Measurements from ENCODE around the gene PLD1. TPM values are rescaled to one million over a fixed set of nuclear protein-coding genes. Genes with fewer than 3 reads are reported as not detected.
A peak's percentile ranks its signal among the peaks of the same experiment; 100 is the strongest.

Gene PLD1
- total RNA-seq, 5 donors from 2014 or later (not counting 1 experiment from before 2014, with no cell fraction given): 1.8 to 3.9 (median 3.2) TPM

GRCh38 chr3:171715155-171715554 lies 95.1 kb downstream of the PLD1 start:
- Histone ChIP-seq H3K27me3 (replicated peaks in 1 of 2; ENCODE audit: control insufficient read depth in 2 of 2, extremely low read depth in 1 of 2, insufficient read depth in 2 of 2, low read length in 1 of 2) (no peaks in the 10 kb centered on the region), H3K4me3 (ENCODE audit: control insufficient read depth in 1 of 2, extremely low read depth in 1 of 2, low read length in 1 of 2) (no peak overlapping the region), H3K9me3 (no peaks in the 10 kb centered on the region), H3K4me1 (ENCODE audit: control insufficient read depth in 1 of 2, extremely low read depth in 1 of 2, insufficient read depth in 2 of 2, low read length in 2 of 2) (no peaks in the 10 kb centered on the region), H3K27ac (ENCODE audit: low read length) (no peak overlapping the region), H3K36me3 (ENCODE audit: control insufficient read depth in 2 of 2, extremely low read depth in 1 of 2, insufficient read depth in 1 of 2, low read length in 1 of 2) (no peaks in the 10 kb centered on the region)
- Mint-ChIP-seq H3K9me3 (peaks cover 5 to 16% (median 5%) of the 10 kb centered on the region in 3 donors), H3K27ac (no peak overlapping the region), H3K4me1 (no peaks in the 10 kb centered on the region), H3K4me3 (no peak overlapping the region), H3K27me3 (peaks cover 9 to 17% of the 10 kb centered on the region in 2 donors), H3K36me3 (peaks cover 4% of the 10 kb centered on the region)
- no peak for DNase-seq
- no peak for ATAC-seq (replicated peaks in 1 of 4)
- no CpG with 5 or more reads among the region's 2 CpGs for WGBS (ENCODE audit: insufficient coverage)
- ChIA-PET CTCF (no interaction called here), POLR2A (no interaction called here)

GRCh38 chr3:171712171-171712938 lies 97.9 kb downstream of the PLD1 start:
- H3K36me3 ChIP-seq (ENCODE audit: control insufficient read depth in 2 of 2, extremely low read depth in 1 of 2, insufficient read depth in 1 of 2, low read length in 1 of 2): no peaks in the 10 kb centered on the region
- Mint-ChIP-seq H3K27me3 (peaks cover 0 to 3% of the 10 kb centered on the region in 2 donors), H3K36me3 (peaks cover 4% of the 10 kb centered on the region), H3K27ac (no peak overlapping the region), H3K4me3 (no peak overlapping the region), H3K4me1 (no peaks in the 10 kb centered on the region), H3K9me3 (peaks cover 5 to 16% (median 5%) of the 10 kb centered on the region in 3 donors)
- no peaks in the 10 kb centered on the region for H3K9me3 ChIP-seq
- H3K27me3 ChIP-seq (replicated peaks in 1 of 2; ENCODE audit: control insufficient read depth in 2 of 2, extremely low read depth in 1 of 2, insufficient read depth in 2 of 2, low read length in 1 of 2): no peaks in the 10 kb centered on the region
- H3K4me1 ChIP-seq (ENCODE audit: control insufficient read depth in 1 of 2, extremely low read depth in 1 of 2, insufficient read depth in 2 of 2, low read length in 2 of 2): no peaks in the 10 kb centered on the region
- ATAC-seq (replicated peaks in 1 of 4) (no peak), DNase-seq (no peak)
- H3K27ac ChIP-seq (ENCODE audit: low read length): no peak overlapping the region
- no peak overlapping the region for H3K4me3 ChIP-seq (ENCODE audit: control insufficient read depth in 1 of 2, extremely low read depth in 1 of 2, low read length in 1 of 2)
- CTCF ChIA-PET: no interaction called here
- POLR2A ChIA-PET: no interaction called here
- 89% methylated on average over 6 of the region's 8 CpGs for WGBS (ENCODE audit: insufficient coverage)

GRCh38 chr3:171711461-171712170 lies 98.7 kb downstream of the PLD1 start:
- Histone ChIP-seq H3K9me3 (no peaks in the 10 kb centered on the region), H3K36me3 (ENCODE audit: control insufficient read depth in 2 of 2, extremely low read depth in 1 of 2, insufficient read depth in 1 of 2, low read length in 1 of 2) (no peaks in the 10 kb centered on the region), H3K27me3 (replicated peaks in 1 of 2; ENCODE audit: control insufficient read depth in 2 of 2, extremely low read depth in 1 of 2, insufficient read depth in 2 of 2, low read length in 1 of 2) (no peaks in the 10 kb centered on the region), H3K4me1 (ENCODE audit: control insufficient read depth in 1 of 2, extremely low read depth in 1 of 2, insufficient read depth in 2 of 2, low read length in 2 of 2) (no peaks in the 10 kb centered on the region), H3K27ac (ENCODE audit: low read length) (no peak overlapping the region), H3K4me3 (ENCODE audit: control insufficient read depth in 1 of 2, extremely low read depth in 1 of 2, low read length in 1 of 2) (no peak overlapping the region)
- H3K36me3 Mint-ChIP-seq: peaks cover 4% of the 10 kb centered on the region
- H3K27ac Mint-ChIP-seq: no peak overlapping the region
- WGBS (ENCODE audit: insufficient coverage): no CpG with 5 or more reads among the region's 3 CpGs
- ATAC-seq (replicated peaks in 1 of 4) (no peak), DNase-seq (no peak)
- ChIA-PET POLR2A (no interaction called here), CTCF (no interaction called here)
- no peaks in the 10 kb centered on the region for H3K4me1 Mint-ChIP-seq
- H3K4me3 Mint-ChIP-seq: no peak overlapping the region
- H3K9me3 Mint-ChIP-seq: peaks cover 5 to 13% (median 5%) of the 10 kb centered on the region in 3 donors
- H3K27me3 Mint-ChIP-seq: peaks cover 0 to 3% of the 10 kb centered on the region in 2 donors

GRCh38 chr3:171710359-171710758 lies 99.9 kb downstream of the PLD1 start:
- no peak overlapping the region for H3K27ac Mint-ChIP-seq
- no peaks in the 10 kb centered on the region for H3K4me1 ChIP-seq (ENCODE audit: control insufficient read depth in 1 of 2, extremely low read depth in 1 of 2, insufficient read depth in 2 of 2, low read length in 2 of 2)
- H3K27ac ChIP-seq (ENCODE audit: low read length): no peak overlapping the region
- H3K4me3 ChIP-seq (ENCODE audit: control insufficient read depth in 1 of 2, extremely low read depth in 1 of 2, low read length in 1 of 2): no peak overlapping the region
- H3K4me3 Mint-ChIP-seq: no peak overlapping the region
- ChIA-PET POLR2A (interaction anchor here in 1 of 2 donors (0.5 kb wide), 1 partner anchor 434 kb away, joined by 3 read pairs; no protein-coding TSS in a partner anchor), CTCF (interaction anchor here (0.7 to 1.6 kb wide), 2 partner anchors 124 to 612 kb away, joined by 4 to 9 read pairs; no protein-coding TSS in a partner anchor)
- no peaks in the 10 kb centered on the region for H3K9me3 ChIP-seq
- H3K4me1 Mint-ChIP-seq: no peaks in the 10 kb centered on the region
- H3K36me3 Mint-ChIP-seq: peaks cover 2% of the 10 kb centered on the region
- ATAC-seq (replicated peaks in 1 of 4) (no peak), DNase-seq (no peak)
- WGBS (ENCODE audit: insufficient coverage): 96% methylated on average over 14 of the region's 17 CpGs
- H3K36me3 ChIP-seq (ENCODE audit: control insufficient read depth in 2 of 2, extremely low read depth in 1 of 2, insufficient read depth in 1 of 2, low read length in 1 of 2): no peaks in the 10 kb centered on the region
- peaks cover 0 to 2% of the 10 kb centered on the region in 2 donors for H3K27me3 Mint-ChIP-seq
- no peaks in the 10 kb centered on the region for H3K27me3 ChIP-seq (replicated peaks in 1 of 2; ENCODE audit: control insufficient read depth in 2 of 2, extremely low read depth in 1 of 2, insufficient read depth in 2 of 2, low read length in 1 of 2)
- peaks cover 3% of the 10 kb centered on the region in 3 donors for H3K9me3 Mint-ChIP-seq

- H3K27ac ChIP-seq (ENCODE audit: low read length): no peak overlapping the region
- CTCF ChIA-PET: interaction anchor here (0.9 to 1.5 kb wide), 2 partner anchors 129 to 636 kb away, joined by 3 to 4 read pairs; no protein-coding TSS in a partner anchor
These were observed 105.5 kb downstream of the PLD1 start for GRCh38 chr3:171704814-171705213.

GRCh38 chr3:171704002-171704401 lies 106.3 kb downstream of the PLD1 start:
- ChIA-PET POLR2A (no interaction called here), CTCF (interaction anchor here in 1 of 2 donors (0.6 to 1.8 kb wide), 3 partner anchors 44 to 130 kb away, joined by 4 to 9 read pairs (median 5); no protein-coding TSS in a partner anchor)
- Mint-ChIP-seq H3K27me3 (peaks cover 13 to 17% of the 10 kb centered on the region in 2 donors), H3K27ac (no peak overlapping the region), H3K4me1 (no peaks in the 10 kb centered on the region), H3K36me3 (no peaks in the 10 kb centered on the region), H3K9me3 (peaks cover 0 to 6% (median 0%) of the 10 kb centered on the region in 3 donors), H3K4me3 (no peak overlapping the region)
- WGBS (ENCODE audit: insufficient coverage): no CpG with 5 or more reads among the region's 2 CpGs
- Histone ChIP-seq H3K9me3 (no peaks in the 10 kb centered on the region), H3K27ac (ENCODE audit: low read length) (no peak overlapping the region), H3K4me1 (ENCODE audit: control insufficient read depth in 1 of 2, extremely low read depth in 1 of 2, insufficient read depth in 2 of 2, low read length in 2 of 2) (no peaks in the 10 kb centered on the region), H3K27me3 (replicated peaks in 1 of 2; ENCODE audit: control insufficient read depth in 2 of 2, extremely low read depth in 1 of 2, insufficient read depth in 2 of 2, low read length in 1 of 2) (no peaks in the 10 kb centered on the region), H3K4me3 (ENCODE audit: control insufficient read depth in 1 of 2, extremely low read depth in 1 of 2, low read length in 1 of 2) (no peak overlapping the region), H3K36me3 (ENCODE audit: control insufficient read depth in 2 of 2, extremely low read depth in 1 of 2, insufficient read depth in 1 of 2, low read length in 1 of 2) (no peaks in the 10 kb centered on the region)
- DNase-seq (peak in 13 of 35 experiments; percentile 1 to 38 (median 7)), ATAC-seq (replicated peaks in 1 of 4) (no peak)

More at GRCh38 chr3:171704814-171705213, 105.5 kb downstream of the PLD1 start:
- no peaks in the 10 kb centered on the region for H3K4me1 Mint-ChIP-seq
- POLR2A ChIA-PET: no interaction called here
- H3K4me3 Mint-ChIP-seq: no peak overlapping the region
- Histone ChIP-seq H3K9me3 (no peaks in the 10 kb centered on the region), H3K4me3 (ENCODE audit: control insufficient read depth in 1 of 2, extremely low read depth in 1 of 2, low read length in 1 of 2) (no peak overlapping the region), H3K36me3 (ENCODE audit: control insufficient read depth in 2 of 2, extremely low read depth in 1 of 2, insufficient read depth in 1 of 2, low read length in 1 of 2) (no peaks in the 10 kb centered on the region), H3K4me1 (ENCODE audit: control insufficient read depth in 1 of 2, extremely low read depth in 1 of 2, insufficient read depth in 2 of 2, low read length in 2 of 2) (no peaks in the 10 kb centered on the region), H3K27me3 (replicated peaks in 1 of 2; ENCODE audit: control insufficient read depth in 2 of 2, extremely low read depth in 1 of 2, insufficient read depth in 2 of 2, low read length in 1 of 2) (no peaks in the 10 kb centered on the region)
- no peaks in the 10 kb centered on the region for H3K36me3 Mint-ChIP-seq
- DNase-seq (no peak), ATAC-seq (replicated peaks in 1 of 4) (no peak)
- no peak overlapping the region for H3K27ac Mint-ChIP-seq
- peaks cover 0 to 6% (median 0%) of the 10 kb centered on the region in 3 donors for H3K9me3 Mint-ChIP-seq
- WGBS (ENCODE audit: insufficient coverage): 88% methylated on average over 7 of the region's 8 CpGs
- peaks cover 11 to 16% of the 10 kb centered on the region in 2 donors for H3K27me3 Mint-ChIP-seq

Data from T-cell (primary cell).